ENCODE results near the gene SACM1L.
"Not testable (repeated sequence)": the region's sequence is repeated elsewhere in the genome, so short reads cannot be mapped to it uniquely, and the experiment has no call there.

- not testable (repeated sequence) for TF ChIP-seq CTCF, EP300 (IDR thresholded peaks at IDR 0.05)
Measured at GRCh38 chr3:45695166-45695565, 6.0 kb downstream of the SACM1L start.

All from tibial nerve (tissue), 4 donors.